Prostate gland (tissue), 2 donors: Measurements from ENCODE around the gene LINGO1. TPM values are rescaled to one million over a fixed set of nuclear protein-coding genes. Genes with fewer than 3 reads are reported as not detected.

Source experiments
- DNase-seq: peaks from one replicate; pipeline ENCODE4 v3.0.0-alpha.2; 2019; ENCODE audit warnings: low spot score
- H3K27ac ChIP-seq, 2 donors: fragments of 200-600 bp; sonication (generic); 2 replicates each; pipeline ENCODE4 v1.5.1; 2017 to 2019
- H3K27me3 ChIP-seq: fragments of 200-600 bp; sonication (generic); replicated peaks from 2 replicates; pipeline ENCODE4 v1.5.1; 2019; ENCODE audit not compliant: insufficient read depth
- H3K36me3 ChIP-seq, 2 donors: fragments of 200-600 bp; sonication (generic); 1 replicate in 1 of 2; 2 replicates in 1 of 2; pipeline versions ENCODE4 v1.5.1 to v1.8.1; 2017 to 2019
- H3K4me1 ChIP-seq: fragments of 200-600 bp; sonication (generic); replicated peaks from 2 replicates; pipeline ENCODE4 v1.5.1; 2019
- H3K4me3 ChIP-seq, 2 donors: fragments of 200-600 bp; sonication (generic); 2 replicates each; pipeline ENCODE4 v1.5.1; 2017 to 2019
- H3K9me3 ChIP-seq: fragments of 200-600 bp; sonication (generic); 2 replicates; pipeline ENCODE4 v1.5.1; 2017
- CTCF ChIP-seq, 4 experiments: fragments of 200-600 bp in 2 of 4; fragments of 450-650 bp in 2 of 4; sonication (generic) in 2 of 4; IDR thresholded peaks; 1 replicate in 3 of 4; 2 replicates in 1 of 4; pipeline ENCODE4 v1.5.1; 2016 to 2019; ENCODE audit warnings: antibody characterized with exemption in 4 of 4, mild to moderate bottlenecking in 2 of 4, moderate library complexity in 2 of 4
- POLR2A ChIP-seq: fragments of 450-650 bp; IDR thresholded peaks from one replicate; pipeline ENCODE4 v1.6.1; 2016; ENCODE audit warnings: antibody characterized with exemption, mild to moderate bottlenecking
- POLR2AphosphoS5 ChIP-seq: sonication (generic); formaldehyde crosslinking; IDR thresholded peaks from one replicate; pipeline ENCODE4 v1.6.1; 2017; ENCODE audit warnings: antibody characterized with exemption
- WGBS: methylation state at CpG from one replicate; pipeline ENCODE4 v1.1.5; 2018; 5-methylcytosine and 5-hydroxymethylcytosine counted together
- intact Hi-C: fragments of 100-400 bp; cut with DNase I; formaldehyde crosslinking; loops from one replicate; pipeline ENCODE4 v1.14.2; 2022
- total RNA-seq, 2 donors: library from RNA; depleted of rRNA; stranded (reverse); fragments of >200 nt; gene quantifications; one replicate each; pipeline ENCODE4 v1.1.0, GENCODE V29; 2016

The LINGO1 gene
- total RNA-seq, 2 donors from 2014 or later: 2.9 to 10.2 TPM

GRCh38 chr15:77568973-77569728 lies 63.6 kb downstream of the LINGO1 start:
- Histone ChIP-seq H3K27me3 (no peaks in the 10 kb centered on the region), H3K4me3 (peak overlapping the region; percentile 7 to 9), H3K9me3 (no peaks in the 10 kb centered on the region), H3K4me1 (no peaks in the 10 kb centered on the region), H3K36me3 (no peaks in the 10 kb centered on the region), H3K27ac (peak overlapping the region; percentile 20 to 23)
- intact Hi-C loops: no loop called here
- WGBS: 40% methylated on average over 24 of the region's 24 CpGs
- peak; percentile 53 for DNase-seq
- no peak for TF ChIP-seq POLR2A
- no peak for TF ChIP-seq POLR2AphosphoS5
- TF ChIP-seq CTCF (IDR thresholded peaks at IDR 0.05): no peak

GRCh38 chr15:77568014-77568972 lies 64.4 kb downstream of the LINGO1 start:
- TF ChIP-seq CTCF (IDR thresholded peaks at IDR 0.05) (no peak), POLR2AphosphoS5 (no peak), POLR2A (no peak)
- H3K4me1 ChIP-seq: no peaks in the 10 kb centered on the region
- 76% methylated on average over 14 of the region's 14 CpGs for WGBS
- no peak overlapping the region for H3K4me3 ChIP-seq
- no peaks in the 10 kb centered on the region for H3K27me3 ChIP-seq
- no peaks in the 10 kb centered on the region for H3K9me3 ChIP-seq
- no peak for DNase-seq
- intact Hi-C loops: no loop called here
- no peaks in the 10 kb centered on the region for H3K36me3 ChIP-seq
- peak overlapping the region in 1 of 2 donors; percentile 20 for H3K27ac ChIP-seq

- intact Hi-C loops: no loop called here
- Histone ChIP-seq H3K27me3 (no peaks in the 10 kb centered on the region), H3K4me3 (no peak overlapping the region), H3K36me3 (no peaks in the 10 kb centered on the region), H3K27ac (no peak overlapping the region), H3K4me1 (no peaks in the 10 kb centered on the region), H3K9me3 (no peaks in the 10 kb centered on the region)
- WGBS: 91% methylated on average over 10 of the region's 10 CpGs
- TF ChIP-seq POLR2AphosphoS5: no peak
- TF ChIP-seq CTCF (IDR thresholded peaks at IDR 0.05): no peak
- TF ChIP-seq POLR2A: no peak
- DNase-seq: no peak
Observed at GRCh38 chr15:77567202-77567601, 65.5 kb downstream of the LINGO1 start.

- H3K36me3 ChIP-seq: no peaks in the 10 kb centered on the region
- no peaks in the 10 kb centered on the region for H3K9me3 ChIP-seq
- 94% methylated on average over 4 of the region's 4 CpGs for WGBS
Observed at GRCh38 chr15:77566092-77566491, 66.6 kb downstream of the LINGO1 start.

More at GRCh38 chr15:77566092-77566491, 66.6 kb downstream of the LINGO1 start:
- no peaks in the 10 kb centered on the region for H3K4me1 ChIP-seq
- DNase-seq: no peak
- TF ChIP-seq CTCF (IDR thresholded peaks at IDR 0.05) (no peak), POLR2A (no peak), POLR2AphosphoS5 (no peak)
- no peaks in the 10 kb centered on the region for H3K27me3 ChIP-seq
- intact Hi-C loops: no loop called here
- no peak overlapping the region for H3K4me3 ChIP-seq
- H3K27ac ChIP-seq: no peak overlapping the region
